MV-4-11 (cell line): ENCODE results near the gene HSD17B13.
"Not testable (repeated sequence)": the region's sequence is repeated elsewhere in the genome, so short reads cannot be mapped to it uniquely, and the experiment has no call there.

Experiments
- DNase-seq: peaks from one replicate; lab custom pipeline; 2025; lab: John Stamatoyannopoulos, UW

Gene HSD17B13

DNA sequence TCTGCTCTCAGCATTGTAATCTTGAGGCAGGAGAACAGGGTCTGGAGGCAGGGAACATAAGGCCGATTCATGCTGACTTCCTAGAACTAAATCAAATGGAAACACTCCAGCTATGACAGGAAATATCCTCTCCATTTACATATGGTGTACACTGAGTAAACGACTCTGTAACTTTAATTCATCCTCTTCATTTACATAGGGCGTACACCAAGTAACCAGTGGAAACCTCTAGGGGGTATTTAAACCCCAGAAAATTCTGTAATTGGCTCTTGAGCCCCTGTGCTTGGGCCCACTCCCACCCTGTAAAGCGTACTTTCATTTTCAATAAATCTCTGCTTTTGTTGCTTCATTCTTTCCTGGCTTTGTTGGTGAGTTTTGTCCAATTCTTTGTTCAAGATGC lies 7.7 kb downstream of the HSD17B13 start:
- DNase-seq = not testable (repeated sequence)

DNA sequence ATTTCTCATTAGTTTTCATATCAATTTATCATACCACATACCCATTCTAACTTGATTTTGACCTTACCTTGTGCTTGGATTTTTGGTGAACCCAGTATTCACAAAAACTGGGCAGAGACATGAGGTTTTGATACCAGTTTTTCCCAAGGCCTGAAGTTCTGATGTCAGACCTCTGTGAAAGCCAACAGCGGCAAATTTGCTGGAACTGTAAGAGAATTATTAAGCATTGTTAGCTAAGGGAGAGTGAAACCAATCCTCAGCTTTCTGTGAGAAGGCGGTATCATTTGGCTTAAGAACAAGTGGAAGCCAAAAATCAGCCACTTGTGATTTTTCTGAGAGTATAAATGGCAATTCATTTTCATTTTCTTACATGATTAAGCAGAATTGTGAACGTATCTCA lies 8.9 kb downstream of the HSD17B13 start:
- no peak for DNase-seq

DNA sequence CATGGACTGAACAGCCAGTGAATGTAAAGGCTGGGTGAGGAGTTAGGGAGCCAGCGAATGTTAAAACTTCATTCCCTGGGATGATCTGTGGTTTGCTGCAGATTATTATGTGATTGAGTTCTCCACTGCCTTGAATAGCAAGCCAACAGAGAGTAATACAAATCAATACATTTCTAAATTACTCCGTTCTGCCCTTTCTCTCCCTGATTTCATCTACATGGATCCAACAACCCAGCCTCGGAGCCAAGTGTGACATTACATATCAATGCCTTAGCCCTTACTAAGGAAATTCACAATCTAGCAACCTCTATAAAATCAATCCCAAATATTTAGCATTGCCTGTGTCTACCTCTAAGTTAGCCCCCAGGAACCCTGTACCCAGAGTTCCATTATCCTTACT lies 11.0 kb downstream of the HSD17B13 start:
- DNase-seq = no peak

DNA sequence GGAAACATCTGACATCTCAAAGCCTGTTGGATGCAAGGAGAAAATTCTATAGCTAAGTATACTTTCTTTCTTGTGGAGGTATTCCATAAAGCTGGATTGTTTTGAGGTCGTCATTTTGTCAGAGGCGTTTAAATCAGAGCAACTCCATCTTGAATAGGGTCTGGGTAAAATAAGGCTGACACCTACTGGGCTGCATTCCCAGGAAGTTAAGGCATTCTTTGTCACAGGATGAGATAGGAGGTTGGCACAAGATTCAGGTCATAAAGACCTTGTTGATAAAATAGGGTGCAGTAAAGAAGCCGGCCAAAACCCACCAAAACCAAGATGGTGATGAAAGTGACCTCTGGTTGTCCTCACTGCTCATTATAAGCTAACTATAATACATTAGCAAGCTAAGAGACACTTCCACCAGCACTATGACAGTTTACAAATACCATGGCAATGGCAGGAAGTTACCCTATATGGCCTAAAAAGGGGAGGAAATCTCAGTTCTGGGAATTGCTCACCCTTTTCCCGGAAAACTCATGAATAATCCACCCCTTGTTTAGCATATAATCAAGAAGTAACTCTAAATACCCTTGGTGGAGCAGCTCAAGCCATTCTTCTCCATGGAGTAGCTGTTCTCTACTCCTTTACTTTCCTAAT lies 11.9 kb downstream of the HSD17B13 start:
- no peak for DNase-seq

DNA sequence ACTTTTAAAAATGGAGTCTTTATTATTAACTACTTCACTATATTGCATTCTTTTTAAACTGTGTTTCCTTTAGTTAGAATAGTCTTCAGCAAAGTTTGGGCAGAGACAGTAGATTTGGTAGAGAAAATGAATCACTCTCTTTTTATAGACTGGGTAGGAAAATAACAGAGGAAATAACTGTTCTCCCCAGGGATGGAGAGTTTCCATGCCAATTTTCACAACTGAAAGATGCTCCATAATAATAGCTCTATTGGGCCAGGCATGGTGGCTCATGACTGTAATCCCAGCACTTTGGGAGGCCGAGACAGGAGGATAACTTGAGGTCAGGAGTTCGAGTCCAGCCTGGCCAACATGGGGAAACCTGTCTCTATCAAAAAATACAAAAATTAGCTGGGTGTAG lies 13.1 kb downstream of the HSD17B13 start:
- DNase-seq = no peak

DNA sequence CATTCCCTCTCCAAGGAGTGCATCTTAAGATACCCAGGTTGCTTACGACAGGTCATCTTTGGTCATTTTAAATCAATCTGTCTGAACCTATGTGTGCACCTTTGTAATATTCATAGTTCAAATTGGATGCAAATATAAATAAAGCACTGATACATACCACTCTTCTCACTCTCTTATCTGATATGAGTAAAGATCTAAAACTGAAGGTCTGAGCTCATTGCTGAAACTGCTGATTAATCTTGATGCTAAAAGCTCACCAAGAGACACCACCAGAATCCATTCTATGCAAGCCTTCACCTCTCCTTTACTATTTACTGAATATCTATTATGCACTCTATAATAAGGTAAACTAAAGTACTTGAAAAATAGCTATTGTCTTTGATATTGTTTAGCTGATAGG lies 16.6 kb downstream of the HSD17B13 start:
- DNase-seq = no peak

DNA sequence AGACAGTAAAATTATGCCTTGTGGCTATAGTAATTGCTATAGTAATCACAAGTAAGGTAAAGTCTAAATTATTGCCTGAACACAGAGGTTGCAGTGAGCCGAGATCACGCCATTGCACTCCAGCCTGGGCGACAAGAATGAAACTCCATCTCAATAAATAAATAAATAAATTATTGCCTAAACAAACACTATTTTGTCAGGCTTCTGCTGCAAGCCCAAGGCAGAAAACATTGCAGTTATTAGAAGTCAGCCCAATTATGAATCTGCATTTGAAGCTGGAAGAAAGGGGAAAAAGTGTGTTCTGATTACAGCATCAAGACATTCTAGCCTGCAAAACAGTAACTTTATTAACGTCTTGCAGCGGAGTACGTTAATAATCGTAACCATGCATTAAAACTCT lies 17.1 kb downstream of the HSD17B13 start:
- no peak for DNase-seq

DNA sequence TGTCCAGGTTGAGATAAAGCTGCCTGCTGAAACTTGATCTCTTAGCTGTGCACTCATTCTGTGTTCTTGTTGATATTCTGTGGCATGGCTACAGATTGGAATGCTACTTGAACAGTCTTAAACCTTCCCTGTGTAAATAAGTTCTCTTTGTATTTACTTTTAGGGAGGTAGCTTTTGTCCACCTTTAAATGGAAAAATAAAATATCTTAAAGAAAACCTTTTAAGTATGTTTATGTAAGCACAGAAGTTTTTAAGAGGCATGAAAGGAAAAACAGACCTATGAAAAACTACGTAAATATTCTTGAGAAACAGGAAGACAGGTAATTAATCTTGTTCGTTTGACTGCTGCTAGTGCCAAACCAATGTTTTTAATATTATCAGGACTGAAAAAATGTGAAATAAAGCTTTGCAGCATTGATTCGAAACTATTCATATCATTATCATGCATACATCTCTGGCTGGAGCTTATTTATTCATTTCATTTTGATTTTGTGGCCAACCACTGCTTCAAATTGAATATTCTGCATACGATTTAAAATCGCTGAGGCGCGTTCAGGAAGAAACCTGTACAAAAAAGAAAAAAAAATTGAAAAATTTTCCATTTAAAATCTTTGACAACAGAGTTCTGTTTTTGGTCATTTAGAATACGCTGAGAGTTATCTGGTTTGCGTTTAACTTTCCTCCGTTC lies 17.8 kb downstream of the HSD17B13 start:
- no peak for DNase-seq

DNA sequence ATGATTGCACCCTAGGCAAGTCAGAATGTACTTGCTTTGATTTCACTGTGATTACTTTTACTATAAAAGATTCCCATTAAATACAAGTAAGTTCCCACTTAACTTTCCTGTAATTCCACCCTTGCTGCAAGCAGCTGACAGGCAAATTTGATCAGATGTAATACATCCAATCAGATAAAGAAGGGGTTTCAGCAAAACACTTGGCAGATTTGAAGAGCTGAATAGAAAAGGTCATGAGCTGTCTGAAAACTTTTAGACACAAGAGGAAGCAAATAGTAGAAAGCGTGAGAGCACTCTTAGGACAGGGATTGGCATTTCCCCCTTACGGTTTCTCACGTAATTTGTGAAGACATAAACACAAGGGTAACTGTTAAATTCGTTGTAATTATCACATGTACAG lies 22.8 kb downstream of the HSD17B13 start:
- no peak for DNase-seq

DNA sequence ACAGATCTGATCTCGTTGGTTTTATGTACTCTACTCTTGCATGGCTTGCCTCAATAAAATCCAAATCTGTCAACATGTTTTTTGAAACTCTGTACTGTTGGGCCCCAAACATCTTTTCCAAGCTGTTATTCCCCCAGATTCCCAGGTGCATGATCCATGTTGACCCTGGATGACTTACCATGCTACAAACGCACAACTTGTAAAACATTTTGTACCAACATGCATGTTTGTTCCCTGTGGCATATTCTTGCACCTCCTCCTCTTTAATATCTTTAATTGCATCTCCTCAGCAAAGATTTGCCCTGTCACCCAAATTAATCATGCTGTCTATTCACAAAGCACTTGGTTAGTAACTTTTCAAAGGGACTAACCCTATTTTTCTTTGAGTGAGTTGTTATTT lies 24.3 kb downstream of the HSD17B13 start:
- DNase-seq = no peak

DNA sequence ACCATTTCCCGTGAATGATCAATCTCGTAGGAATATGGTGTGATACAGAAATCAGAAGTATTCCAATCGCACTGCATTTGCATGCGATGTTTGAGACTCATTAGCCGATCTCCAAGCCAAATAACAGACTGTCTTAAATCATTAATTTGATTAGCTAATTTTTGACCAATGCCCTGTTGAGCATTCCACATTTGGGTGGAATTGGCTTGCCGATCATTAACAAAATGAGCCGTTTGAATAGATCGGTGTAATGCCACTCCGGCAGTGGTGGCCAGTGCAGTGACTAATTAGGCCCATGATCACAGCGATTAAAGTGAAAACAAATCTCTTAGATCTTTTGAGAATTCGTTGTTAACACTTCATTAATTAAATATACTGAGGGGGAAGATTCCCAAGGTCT lies 27.8 kb downstream of the HSD17B13 start:
- DNase-seq = not testable (repeated sequence)

DNA sequence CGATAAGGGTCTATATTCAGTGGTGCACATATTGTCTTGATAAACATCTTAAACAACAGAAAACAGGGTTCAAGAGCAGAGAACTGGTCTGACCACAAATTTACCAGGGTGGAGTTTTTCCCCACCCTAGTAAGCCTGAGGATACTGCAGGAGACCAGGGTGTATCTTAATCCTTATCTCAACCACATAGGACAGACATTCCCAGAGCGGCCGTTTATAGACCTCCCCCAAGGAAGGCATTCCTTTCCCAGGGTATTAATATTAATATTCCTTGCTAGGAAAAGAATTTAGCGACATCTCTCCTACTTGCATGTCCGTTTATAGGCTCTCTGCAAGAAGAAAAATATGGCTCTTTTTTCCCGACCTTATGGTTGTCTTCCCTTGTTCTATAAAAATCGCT lies 28.8 kb downstream of the HSD17B13 start:
- not testable (repeated sequence) for DNase-seq

DNA sequence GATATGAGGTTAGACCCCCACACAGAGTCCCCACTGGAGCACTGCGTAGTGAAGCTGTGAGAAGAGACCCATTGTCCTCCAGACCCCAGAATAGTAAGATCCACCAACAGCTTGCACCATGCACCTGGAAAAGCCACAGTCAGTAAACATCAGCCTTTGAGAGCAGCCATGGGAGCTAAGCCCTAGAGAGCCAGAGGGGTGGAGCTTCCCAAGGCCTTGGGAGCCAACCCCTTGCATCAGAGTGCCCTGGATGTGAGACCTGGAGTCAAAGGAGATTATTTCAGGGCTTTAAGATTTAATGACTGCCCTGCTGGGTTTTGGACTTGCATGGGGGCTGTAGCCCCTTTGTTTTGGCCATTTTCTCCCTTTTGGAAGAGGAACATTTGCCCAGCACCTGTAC lies 35.7 kb downstream of the HSD17B13 start:
- DNase-seq = no peak

DNA sequence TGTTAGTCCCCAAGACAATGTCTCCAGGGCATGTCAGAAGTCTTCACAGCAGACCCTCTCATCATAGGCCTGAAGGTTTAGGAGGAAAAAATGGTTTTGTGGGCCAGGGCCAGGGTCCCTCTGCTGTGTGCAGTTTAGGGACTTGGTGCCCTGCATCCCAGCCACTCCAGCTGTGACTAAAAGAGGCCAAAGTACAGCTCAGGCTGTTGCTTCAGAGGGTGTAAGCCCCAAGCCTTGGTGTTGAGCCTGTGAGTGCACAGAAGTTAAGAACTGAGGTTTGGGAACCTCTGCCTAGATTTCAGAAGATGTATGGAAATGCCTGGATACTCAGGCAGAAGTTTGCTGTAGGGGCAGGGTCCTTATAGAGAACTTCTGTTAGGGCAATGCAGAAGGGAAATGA lies 38.4 kb downstream of the HSD17B13 start:
- DNase-seq = not testable (repeated sequence)

DNA sequence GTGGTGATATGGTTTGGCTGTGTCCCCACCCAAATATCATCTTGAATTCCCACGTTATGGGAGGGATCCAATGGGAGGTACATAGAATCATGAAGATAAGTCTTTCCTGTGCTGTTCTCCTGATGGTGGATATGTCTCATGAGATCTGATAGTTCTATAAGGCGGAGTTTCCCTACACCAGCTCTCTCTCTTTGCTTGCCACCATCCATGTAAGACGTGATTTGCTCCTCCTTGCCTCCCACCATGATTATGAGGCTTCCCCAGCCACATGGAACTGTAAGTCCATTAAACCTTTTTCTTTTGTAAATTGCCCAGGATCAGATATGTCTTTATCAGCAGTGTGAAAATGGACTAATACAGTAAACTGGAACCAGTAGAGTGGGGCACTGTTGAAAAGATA lies 39.5 kb downstream of the HSD17B13 start:
- no peak for DNase-seq

DNA sequence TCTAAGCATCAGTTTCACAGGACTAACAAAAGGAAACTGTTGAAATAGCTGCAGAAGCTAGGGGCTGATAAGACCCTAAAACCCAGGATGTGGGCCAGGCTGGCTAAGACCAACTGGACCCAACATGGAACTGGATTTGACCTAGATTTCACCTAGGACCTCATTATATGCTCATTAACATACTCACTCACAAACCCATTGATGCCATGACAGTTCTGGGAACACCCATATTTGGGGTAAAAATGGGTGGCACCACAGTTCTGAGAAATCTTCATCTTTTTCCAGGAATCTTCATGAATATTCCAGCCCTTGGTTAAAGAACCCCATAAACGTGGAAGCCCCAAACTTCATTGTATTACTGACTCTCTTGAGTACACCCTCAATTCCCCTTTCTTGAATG lies 41.1 kb downstream of the HSD17B13 start:
- no peak for DNase-seq

DNA sequence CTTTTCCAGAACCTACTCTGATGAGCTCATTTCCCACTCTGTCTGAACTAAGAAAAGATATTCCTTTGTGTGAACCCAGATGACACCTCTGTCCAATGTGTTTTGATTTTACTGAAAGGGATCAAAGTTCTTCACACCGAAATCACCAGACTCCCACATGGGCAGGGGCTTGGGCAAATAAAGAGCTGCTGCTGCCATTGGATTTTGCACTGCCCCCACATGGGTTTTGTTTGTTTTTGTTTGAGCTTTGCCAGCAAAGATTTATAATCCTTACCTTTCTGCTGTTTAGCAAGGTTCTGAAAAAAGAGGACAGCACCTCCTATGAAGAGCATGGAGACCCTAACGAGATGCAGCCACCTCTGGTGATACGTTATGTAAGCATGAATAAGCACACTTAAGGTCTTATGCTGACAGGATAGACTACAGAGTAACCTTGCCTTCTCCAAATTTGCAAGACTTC lies 44.3 kb downstream of the HSD17B13 start:
- DNase-seq = no peak

DNA sequence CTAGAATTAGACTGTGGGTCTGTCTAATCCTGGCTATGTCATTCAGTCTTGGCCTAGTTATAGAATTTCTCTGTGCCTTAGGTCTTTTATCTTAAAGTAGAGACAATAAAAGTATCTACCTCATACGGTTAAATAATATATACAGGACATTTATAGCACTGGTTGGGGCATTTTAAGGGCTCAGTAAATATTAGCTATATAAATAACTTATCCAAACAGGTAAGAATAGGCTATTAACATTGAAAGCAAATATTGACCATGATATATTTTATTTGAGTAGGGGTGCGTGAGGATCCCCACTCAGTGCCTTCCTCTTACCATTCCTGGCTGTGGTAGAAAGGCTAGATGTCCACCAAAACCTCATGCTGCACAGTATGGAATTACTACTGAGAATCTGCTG lies 47.4 kb downstream of the HSD17B13 start:
- DNase-seq = peak; percentile 29

DNA sequence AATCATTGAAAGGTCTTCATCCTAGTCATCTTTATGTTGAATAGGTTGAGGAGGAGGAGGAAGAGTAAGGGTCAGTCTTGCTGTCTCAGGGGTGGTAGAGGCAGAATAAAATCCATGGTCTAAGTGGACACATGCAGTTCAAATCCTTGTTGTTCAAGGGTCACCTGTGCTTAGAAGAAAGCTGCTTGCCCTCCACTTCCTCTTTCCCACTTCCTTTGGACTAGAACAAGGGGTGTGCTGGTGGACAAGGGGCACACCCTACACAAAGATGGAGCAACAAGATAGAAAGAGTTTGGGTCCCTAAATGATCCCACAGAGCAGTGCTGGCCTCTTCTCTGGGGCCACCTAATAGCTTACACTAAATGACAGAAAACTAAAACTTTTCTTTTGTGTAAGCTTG lies 47.9 kb downstream of the HSD17B13 start:
- DNase-seq = no peak

DNA sequence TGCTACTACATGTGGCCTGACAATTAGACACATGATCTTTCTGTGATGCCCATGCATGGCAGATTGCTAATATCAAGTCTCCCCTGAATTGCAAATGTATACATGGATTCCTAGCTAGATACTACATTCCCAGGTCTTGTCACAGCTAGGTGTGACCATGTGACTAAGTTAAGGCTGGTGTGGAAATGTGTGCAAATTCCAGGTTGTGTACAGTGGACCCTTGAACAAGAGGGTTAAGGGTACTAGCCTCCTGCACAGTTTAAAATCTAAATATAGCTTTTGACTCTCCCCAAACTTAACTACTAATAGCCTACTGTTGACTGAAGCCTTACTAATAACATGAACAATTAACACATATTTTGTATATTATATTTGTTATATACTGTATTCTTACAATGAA lies 48.4 kb downstream of the HSD17B13 start:
- no peak for DNase-seq

DNA sequence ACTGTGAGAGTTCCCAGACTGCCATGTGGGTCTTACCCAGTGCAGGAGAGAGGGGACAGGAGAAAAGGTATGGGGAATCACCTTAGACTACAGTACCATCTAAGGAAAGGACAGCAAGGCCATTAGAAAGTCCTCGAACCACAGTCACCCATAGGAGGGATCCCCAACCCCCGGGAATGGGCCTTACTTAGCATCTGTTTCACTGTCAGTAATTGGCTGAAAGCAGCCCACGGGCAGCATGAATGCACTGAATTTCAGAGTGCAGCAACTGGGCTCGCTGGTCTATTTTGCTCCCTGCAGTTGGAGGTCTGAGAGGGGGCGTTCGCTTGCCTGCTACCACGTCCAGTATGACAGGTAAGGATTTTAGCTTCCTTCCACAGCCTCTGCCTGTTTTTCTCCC lies 51.9 kb downstream of the HSD17B13 start:
- DNase-seq = no peak

DNA sequence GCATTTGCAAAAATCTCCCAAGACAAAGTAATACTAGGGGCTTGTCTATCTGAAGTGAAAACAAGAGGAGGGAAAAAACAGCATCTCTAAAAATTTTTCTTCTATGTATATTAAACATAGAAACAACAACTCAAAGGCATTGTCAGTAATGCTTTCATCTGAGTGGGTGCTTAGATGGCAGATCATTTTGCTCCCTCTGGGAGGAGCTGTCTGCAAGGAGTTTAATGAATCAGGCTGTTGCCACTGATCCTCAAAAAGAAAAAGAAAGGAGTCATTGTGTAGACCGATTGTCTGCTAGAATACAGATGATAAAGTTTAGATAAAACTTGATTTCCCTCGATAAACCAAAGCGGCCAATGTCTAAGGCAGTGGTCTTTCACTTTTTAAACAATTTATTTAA lies 52.5 kb downstream of the HSD17B13 start:
- DNase-seq = peak; percentile 57

DNA sequence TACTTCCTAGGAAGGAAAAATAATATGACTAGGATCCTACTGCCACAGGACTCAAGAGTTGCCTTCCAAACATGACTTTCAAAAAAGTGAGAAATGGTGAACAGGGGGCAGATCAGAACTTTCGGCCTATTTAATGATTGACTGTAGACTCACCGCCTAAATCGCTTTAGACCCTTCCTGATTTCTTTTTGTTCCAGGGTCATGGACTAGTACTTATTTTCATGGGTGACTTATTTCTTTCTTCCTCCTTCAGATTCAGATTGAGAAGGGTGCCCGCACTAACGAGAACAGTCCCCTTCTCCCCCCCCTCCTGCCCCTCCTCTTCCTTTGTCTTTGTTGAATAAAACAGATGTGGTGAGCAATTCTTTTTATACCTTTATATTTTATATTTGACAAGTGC lies 54.3 kb downstream of the HSD17B13 start:
- no peak for DNase-seq

DNA sequence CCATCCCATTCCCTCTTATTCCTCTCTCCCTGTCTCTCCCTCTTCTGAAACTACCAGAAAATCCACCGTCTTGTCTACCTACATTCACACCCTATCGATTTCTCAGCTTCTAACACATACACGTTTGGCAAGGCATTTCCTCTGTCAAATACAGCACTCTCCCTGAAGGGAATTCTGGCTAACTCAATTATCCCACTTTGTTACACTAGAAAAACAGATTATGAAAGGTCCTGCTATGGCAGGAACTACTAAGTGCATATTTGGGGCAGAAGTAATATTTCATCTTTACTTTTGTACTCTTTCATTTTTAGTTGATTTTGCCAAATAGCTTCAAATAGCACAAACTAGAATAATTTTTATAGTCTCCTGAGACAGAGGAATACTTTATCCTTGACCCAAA lies 55.7 kb downstream of the HSD17B13 start:
- DNase-seq = no peak
